Measurements from ENCODE around the gene ARMC3. TPM values are rescaled to one million over a fixed set of nuclear protein-coding genes. Genes with fewer than 3 reads are reported as not detected.

Gene ARMC3
- total RNA-seq, 1 experiment from 2014 or later: 0.61 TPM

DNA sequence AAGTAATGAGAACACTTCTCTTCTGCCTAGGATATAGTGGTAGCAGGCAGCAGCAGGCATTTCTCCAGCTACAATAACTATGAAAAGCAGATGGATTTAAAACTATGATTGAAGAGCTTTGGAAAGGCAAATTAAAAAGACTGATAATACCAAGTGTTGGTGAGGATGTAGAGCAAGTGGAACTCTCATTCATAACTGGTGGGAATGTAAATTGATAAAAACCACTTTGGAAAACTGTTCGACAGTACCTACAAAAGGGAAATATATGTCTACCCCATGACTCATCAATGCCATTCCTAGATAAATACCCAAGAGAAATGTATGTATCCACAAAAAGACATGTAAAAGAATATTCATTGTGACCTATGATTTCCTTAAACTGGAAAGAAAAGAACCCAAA, 14.6 kb downstream of the ARMC3 start:
- Histone ChIP-seq H3K4me1 (no peaks in the 10 kb centered on the region), H3K36me3 (ENCODE audit: control insufficient read depth, insufficient read depth, low read length) (no peaks in the 10 kb centered on the region), H3K4me3 (ENCODE audit: low read depth, low read length) (no peak overlapping the region), H3K9me3 (no peaks in the 10 kb centered on the region; the same call in 1 of the 2 replicates), H3K27me3 (replicated peaks; ENCODE audit: control insufficient read depth, insufficient read depth, low read length) (no peaks in the 10 kb centered on the region)
- DNase-seq: no peak
- no peaks in the 10 kb centered on the region for H3K4me1 Mint-ChIP-seq (ENCODE audit: low read depth, unreplicated experiment)
- H3K27ac Mint-ChIP-seq (ENCODE audit: unreplicated experiment): no peak overlapping the region
- peaks cover 25% of the 10 kb centered on the region for H3K9me3 Mint-ChIP-seq (ENCODE audit: unreplicated experiment)
- ChIA-PET CTCF (no interaction called here), POLR2A (no interaction called here)
- BruUV-seq (replicated peaks): no TSS peak
- TF ChIP-seq, protein P1, sequence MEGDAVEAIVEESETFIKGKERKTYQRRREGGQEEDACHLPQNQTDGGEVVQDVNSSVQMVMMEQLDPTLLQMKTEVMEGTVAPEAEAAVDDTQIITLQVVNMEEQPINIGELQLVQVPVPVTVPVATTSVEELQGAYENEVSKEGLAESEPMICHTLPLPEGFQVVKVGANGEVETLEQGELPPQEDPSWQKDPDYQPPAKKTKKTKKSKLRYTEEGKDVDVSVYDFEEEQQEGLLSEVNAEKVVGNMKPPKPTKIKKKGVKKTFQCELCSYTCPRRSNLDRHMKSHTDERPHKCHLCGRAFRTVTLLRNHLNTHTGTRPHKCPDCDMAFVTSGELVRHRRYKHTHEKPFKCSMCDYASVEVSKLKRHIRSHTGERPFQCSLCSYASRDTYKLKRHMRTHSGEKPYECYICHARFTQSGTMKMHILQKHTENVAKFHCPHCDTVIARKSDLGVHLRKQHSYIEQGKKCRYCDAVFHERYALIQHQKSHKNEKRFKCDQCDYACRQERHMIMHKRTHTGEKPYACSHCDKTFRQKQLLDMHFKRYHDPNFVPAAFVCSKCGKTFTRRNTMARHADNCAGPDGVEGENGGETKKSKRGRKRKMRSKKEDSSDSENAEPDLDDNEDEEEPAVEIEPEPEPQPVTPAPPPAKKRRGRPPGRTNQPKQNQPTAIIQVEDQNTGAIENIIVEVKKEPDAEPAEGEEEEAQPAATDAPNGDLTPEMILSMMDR (IDR thresholded peaks at IDR 0.05; ENCODE audit: insufficient read depth in 1 of 2, low read depth in 1 of 2, low read length in 1 of 2, severe bottlenecking in 1 of 2, unreplicated experiment in 1 of 2): no peak
- intact Hi-C loops (cut with micrococcal nuclease; ENCODE audit: unreplicated experiment): no loop called here
- no peak overlapping the region for H3K4me3 Mint-ChIP-seq (ENCODE audit: unreplicated experiment)
- no peaks in the 10 kb centered on the region for H3K27me3 Mint-ChIP-seq (ENCODE audit: insufficient read depth, unreplicated experiment)
- H3K36me3 Mint-ChIP-seq (ENCODE audit: insufficient read depth, unreplicated experiment): no peaks in the 10 kb centered on the region

DNA sequence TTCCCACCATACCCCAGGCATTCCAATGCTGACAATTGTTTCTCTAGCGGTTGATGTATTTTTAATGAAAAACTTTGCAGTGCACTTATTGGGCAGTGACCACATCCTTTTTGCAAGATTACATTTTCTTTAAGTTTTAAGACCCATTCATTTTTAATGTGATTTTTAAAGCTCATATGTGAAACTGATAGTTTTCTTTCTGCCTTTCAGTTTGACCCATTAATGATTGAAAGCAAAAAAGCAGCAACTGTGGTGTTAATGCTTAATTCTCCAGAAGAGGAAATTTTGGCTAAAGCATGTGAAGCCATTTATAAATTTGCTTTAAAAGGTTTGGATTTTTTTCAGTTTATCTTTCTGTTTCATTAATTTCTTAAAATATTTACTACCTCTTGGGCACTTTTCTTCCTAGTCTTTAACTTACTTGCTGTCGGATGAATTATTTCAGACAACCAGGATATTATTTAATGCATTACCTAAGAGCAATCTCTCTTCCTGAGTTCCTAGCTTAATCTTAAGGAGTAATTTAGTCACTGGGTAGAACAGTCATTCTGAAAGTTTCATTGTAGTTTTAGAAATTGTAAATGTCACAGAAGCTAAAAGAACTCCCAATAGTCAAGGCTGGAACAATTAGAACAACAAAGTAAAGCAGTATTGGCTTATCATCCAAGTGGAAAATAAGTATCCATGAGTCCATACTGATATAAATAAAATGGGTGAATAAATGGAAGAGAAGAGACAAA, 18.3 kb downstream of the ARMC3 start:
- H3K27me3 Mint-ChIP-seq (ENCODE audit: insufficient read depth, unreplicated experiment): no peaks in the 10 kb centered on the region
- no peak overlapping the region for H3K4me3 Mint-ChIP-seq (ENCODE audit: unreplicated experiment)
- intact Hi-C loops (cut with micrococcal nuclease; ENCODE audit: unreplicated experiment): no loop called here
- no peaks in the 10 kb centered on the region for H3K36me3 Mint-ChIP-seq (ENCODE audit: insufficient read depth, unreplicated experiment)
- H3K4me1 Mint-ChIP-seq (ENCODE audit: low read depth, unreplicated experiment): no peaks in the 10 kb centered on the region
- no peaks in the 10 kb centered on the region for H3K4me1 ChIP-seq
- H3K36me3 ChIP-seq (ENCODE audit: control insufficient read depth, insufficient read depth, low read length): no peaks in the 10 kb centered on the region
- TF ChIP-seq, protein P1 (IDR thresholded peaks at IDR 0.05; ENCODE audit: insufficient read depth in 1 of 2, low read depth in 1 of 2, low read length in 1 of 2, severe bottlenecking in 1 of 2, unreplicated experiment in 1 of 2): no peak
- peaks cover 51% of the 10 kb centered on the region for H3K9me3 Mint-ChIP-seq (ENCODE audit: unreplicated experiment)
- ChIA-PET CTCF (no interaction called here), POLR2A (no interaction called here)
- no peak overlapping the region for H3K27ac Mint-ChIP-seq (ENCODE audit: unreplicated experiment)
- peaks cover 11% of the 10 kb centered on the region for H3K9me3 ChIP-seq
- no peak overlapping the region for H3K4me3 ChIP-seq (ENCODE audit: low read depth, low read length)
- DNase-seq: no peak
- no peaks in the 10 kb centered on the region for H3K27me3 ChIP-seq (replicated peaks; ENCODE audit: control insufficient read depth, insufficient read depth, low read length)
- no TSS peak for BruUV-seq (replicated peaks)

DNA sequence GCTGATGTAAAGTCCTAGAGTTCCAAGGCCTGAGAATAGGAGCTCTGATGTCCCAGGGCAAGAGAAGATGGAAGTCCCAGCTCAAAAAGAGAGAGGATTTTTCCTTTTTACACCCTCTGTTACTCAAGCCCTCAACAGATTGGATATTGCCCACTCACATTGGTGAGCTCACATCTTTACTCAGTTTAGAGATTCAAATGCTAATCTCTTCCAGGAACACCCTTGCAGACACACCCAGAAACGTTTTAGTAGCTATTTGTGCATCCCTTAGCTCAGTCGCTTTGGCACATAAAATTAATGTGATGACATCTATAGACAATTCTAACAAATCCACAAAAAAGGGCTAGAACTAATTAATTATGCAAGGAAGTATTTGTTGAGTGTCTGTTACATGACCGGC, 27.1 kb downstream of the ARMC3 start:
- POLR2A ChIA-PET: interaction anchor here (0.6 kb wide), 1 partner anchor 227 kb away, joined by 3 read pairs; no protein-coding TSS in a partner anchor
- Mint-ChIP-seq H3K27me3 (ENCODE audit: insufficient read depth, unreplicated experiment) (no peaks in the 10 kb centered on the region), H3K36me3 (ENCODE audit: insufficient read depth, unreplicated experiment) (no peaks in the 10 kb centered on the region), H3K27ac (ENCODE audit: unreplicated experiment) (no peak overlapping the region), H3K9me3 (ENCODE audit: unreplicated experiment) (peaks cover 13% of the 10 kb centered on the region), H3K4me3 (ENCODE audit: unreplicated experiment) (no peak overlapping the region), H3K4me1 (ENCODE audit: low read depth, unreplicated experiment) (peaks cover 3% of the 10 kb centered on the region)
- intact Hi-C loops (cut with micrococcal nuclease; ENCODE audit: unreplicated experiment): no loop called here
- DNase-seq: no peak
- Histone ChIP-seq H3K9me3 (peaks cover under 1% of the 10 kb centered on the region; the same call in 1 of the 2 replicates), H3K27me3 (replicated peaks; ENCODE audit: control insufficient read depth, insufficient read depth, low read length) (no peaks in the 10 kb centered on the region), H3K36me3 (ENCODE audit: control insufficient read depth, insufficient read depth, low read length) (no peaks in the 10 kb centered on the region), H3K4me3 (ENCODE audit: low read depth, low read length) (no peak overlapping the region), H3K4me1 (peaks cover 8% of the 10 kb centered on the region; the same call in 1 of the 2 replicates)
- CTCF ChIA-PET: no interaction called here
- TF ChIP-seq, protein P1 (IDR thresholded peaks at IDR 0.05; ENCODE audit: insufficient read depth in 1 of 2, low read depth in 1 of 2, low read length in 1 of 2, severe bottlenecking in 1 of 2, unreplicated experiment in 1 of 2): no peak
- BruUV-seq (replicated peaks): no TSS peak
